Esophagus squamous epithelium (tissue), 4 donors: ENCODE results near the gene ZFAND3.

ENCODE experiments used
- CTCF ChIP-seq, 6 experiments: fragments of 450-650 bp in 4 of 6; fragments of 200-600 bp in 2 of 6; sonication (generic) in 2 of 6; IDR thresholded peaks; one replicate each; pipeline ENCODE4 v1.5.1; 2016 to 2019; ENCODE audit warnings: antibody characterized with exemption in 6 of 6, mild to moderate bottlenecking in 4 of 6, moderate library complexity in 4 of 6
- POLR2A ChIP-seq, 4 donors: fragments of 450-650 bp; IDR thresholded peaks; one replicate each; pipeline ENCODE4 v1.6.1; 2017; ENCODE audit warnings: antibody characterized with exemption in 4 of 4, mild to moderate bottlenecking in 4 of 4, moderate library complexity in 3 of 4

DNA sequence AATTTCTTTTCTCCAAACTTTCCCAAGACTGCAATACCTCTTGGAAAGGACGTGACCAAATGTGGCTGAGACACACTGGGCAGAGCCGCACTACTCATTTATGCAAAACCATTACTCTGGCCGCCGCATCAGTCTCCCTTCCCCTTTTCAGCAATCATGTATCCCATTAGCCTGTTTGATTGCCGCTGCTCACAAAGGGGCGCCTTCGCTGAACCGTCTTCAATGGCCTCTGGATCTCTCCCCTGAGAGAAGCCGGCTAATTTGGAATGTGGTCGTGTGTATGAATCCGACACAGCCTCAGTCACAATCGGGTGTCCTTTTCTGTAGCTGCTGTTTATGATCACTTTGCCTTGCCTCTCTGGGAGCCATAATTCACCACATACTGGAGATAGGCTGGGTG is 361.1 kb downstream of the ZFAND3 start:
- TF ChIP-seq CTCF (IDR thresholded peaks at IDR 0.05) = no peak
- no peak for TF ChIP-seq POLR2A (IDR thresholded peaks at IDR 0.05)
